ENCODE results near the gene REEP5.

- TF ChIP-seq POLR2A (IDR thresholded peaks at IDR 0.05) (no peak), CTCF (IDR thresholded peaks at IDR 0.05) (no peak), POLR2AphosphoS5 (IDR thresholded peaks at IDR 0.05) (no peak)
Measured at GRCh38 chr5:112883192-112883591, 38.8 kb downstream of the REEP5 start.
